HG03565 (cell line): ENCODE measurements around the gene PGF.

Source experiments
- ATAC-seq: cut with Tn5 transposase; IDR thresholded peaks from one replicate; pipeline ENCODE4 v1.9.1; 2021; ENCODE audit warnings: mild to moderate bottlenecking, moderate library complexity; ENCODE audit not compliant: unreplicated experiment

The PGF gene

DNA sequence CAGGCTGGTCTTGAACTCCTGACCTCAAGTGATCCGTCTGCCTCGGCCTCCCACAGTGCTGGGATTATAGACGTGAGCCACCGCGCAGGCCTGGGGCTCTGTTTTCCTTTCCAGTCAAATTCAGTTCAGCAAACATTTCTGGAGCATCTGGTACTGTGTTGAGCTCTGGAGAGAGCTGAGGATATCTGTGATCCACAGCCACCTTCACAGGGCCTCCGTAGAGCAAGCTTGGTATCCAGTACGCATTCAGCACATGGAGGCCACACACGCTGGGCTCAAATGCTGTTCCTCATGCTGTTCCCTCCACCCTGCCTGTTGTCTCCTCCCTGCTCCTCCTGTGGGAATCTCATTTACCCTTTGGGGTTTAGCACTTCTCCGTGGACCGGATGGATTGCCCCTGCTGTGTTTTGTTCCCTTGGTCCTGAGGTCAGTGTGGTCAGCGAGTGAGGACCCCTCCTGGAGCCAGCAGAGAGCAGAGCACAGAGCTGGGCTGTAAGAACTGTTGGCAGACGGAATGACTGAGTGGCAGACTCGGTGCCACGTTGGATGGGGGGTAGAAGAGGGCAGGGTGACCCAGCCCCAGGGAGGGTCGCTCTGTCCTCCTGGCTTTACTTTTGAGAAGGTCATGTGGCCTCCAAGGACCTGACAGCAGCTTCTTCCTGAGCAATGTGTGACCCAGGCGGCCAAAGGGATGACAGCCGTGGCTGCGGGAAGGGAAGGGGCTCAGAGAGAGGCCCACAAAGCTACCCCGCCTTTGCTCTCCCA lies 33.2 kb downstream of the PGF start:
- no peak for ATAC-seq

DNA sequence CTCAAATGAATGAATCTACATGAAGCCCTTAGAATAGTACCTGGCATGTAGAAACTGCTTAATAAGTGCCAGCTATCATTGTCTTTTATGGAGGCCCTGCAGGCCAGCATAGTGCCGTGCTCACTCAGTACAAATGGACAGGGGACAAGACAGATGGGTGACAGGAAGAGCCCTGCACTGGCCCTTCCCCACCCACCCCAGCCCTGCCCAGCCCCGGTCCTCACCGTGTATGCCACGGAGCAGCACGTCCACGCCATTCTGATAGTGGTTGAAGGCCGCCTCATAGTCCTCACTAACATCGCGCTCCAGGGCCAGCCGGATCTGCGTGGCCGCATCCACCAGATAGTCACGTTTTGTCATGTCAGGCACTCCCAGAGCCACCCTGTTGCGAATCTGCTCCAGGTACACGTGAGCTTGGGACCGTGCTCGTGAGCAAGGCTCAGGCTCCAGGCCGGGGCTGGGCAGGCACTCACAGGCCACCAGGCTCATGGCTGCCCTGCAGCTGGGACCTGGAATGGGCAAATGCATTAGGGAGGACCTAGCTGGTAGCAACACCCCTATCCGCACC lies 34.3 kb downstream of the PGF start:
- ATAC-seq, result no peak

DNA sequence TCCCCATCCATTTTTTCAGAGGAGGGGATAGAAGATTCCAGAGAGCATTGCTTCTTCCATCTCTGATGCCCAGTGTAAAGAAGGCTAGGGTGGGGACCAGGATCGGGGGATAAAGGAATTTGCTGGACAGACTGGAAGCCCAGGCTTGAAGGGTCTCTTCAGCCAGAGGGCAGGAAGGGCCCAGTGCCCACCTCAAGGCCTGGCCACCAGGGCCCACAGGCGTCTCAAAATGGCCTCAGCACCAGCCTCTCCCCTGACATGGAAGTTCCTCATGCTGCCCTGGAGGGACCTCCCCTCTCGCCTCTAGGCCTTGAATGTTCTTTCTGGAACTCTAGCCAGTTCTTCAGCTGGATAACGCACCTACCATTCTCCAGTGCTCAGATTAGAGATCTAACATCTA lies 35.1 kb downstream of the PGF start:
- ATAC-seq, result no peak

DNA sequence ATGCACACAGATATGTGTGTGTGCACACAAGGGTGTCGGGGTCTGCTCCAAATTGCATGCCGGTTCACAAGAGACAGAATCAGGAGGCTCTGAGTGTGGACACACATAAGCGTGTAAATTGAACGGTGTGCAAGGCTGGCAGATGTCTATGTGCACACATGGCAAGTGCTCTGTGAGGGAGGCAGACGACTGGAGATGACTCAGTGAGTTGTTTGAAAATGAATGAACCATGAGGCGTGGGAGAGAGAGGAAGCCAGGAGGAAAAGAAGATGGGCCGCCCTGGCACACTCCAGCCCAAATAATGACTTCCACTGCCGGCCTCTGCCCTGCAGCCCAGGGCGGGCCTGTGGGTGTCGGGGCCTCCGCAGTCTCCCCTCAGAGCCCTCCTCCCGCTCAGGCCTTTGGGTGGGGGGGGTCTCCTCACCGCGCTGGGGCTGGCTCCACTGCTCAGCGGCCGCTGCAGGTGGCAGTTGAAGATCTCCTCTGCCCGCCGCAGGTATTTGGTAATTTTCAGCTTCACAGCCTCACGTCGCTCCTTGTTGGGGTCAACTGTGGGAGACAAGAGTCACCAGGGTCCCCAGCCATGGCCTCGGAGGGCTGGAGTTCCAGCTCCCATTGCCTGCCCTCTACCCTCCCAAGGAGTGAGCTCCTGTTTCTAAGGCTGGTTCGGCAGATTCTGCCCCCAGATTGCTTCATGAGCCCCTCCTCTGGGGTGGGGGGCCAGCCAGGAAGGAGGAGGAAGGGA lies 35.8 kb downstream of the PGF start:
- no peak for ATAC-seq

DNA sequence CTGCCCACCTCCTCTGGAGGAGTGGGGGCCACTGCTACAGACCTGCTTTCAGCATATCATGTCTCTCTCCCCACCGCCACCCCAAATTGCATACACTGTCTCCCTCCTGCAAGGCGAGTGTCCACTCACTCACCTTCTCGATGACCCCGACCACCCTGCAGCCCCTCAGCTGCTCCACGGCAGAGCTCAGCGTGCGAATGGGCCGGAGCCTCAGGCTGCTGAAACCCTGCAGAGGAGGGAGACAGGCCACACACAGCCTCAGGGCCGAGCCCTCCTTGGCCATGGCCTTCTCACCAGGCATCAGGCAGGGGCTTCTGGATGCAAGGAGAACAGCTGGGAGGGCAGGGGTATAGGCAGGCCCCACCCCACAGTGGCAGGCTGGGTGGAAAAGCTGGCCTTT lies 37.0 kb downstream of the PGF start:
- ATAC-seq, result no peak

DNA sequence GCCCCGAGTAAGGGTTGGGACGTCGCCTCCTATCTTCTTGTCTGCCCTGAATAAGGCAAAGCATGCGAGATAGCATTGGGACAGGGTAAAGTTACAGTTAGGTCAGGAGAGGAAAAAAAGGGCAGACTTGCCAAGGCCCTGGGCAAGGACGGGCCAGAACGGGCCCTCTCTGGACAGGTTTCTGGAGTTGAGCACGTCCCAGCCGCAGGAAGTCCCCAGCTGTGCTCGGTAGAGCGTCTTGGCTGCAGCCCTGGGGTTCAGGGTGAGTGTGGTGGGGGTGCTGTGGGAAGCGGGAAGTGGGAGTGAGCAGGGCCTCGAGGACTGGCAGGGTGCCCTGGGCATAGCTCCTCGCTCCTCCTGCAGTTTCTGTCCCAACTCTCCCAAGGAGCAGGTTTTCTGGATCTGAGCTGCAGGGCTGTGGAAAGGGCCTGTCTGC lies 37.7 kb downstream of the PGF start:
- ATAC-seq, result no peak

DNA sequence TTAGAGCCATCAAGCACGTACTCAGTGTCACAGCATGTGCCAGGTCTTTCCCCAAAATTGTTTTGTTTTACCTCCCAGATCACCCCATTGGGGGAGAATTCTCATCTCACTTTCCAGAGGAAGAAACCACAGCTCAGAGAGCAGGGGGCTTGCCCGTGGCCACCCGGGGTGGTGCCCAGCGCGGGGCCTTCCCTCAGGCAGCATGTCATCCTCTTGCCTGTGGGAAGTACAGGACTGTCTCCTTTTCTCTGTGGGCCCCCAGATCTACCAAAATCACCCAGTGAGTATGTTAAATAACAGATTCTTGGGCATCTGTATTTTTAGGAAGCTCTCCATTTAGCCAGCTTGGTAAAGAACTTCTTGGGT lies 38.2 kb downstream of the PGF start:
- no peak for ATAC-seq

DNA sequence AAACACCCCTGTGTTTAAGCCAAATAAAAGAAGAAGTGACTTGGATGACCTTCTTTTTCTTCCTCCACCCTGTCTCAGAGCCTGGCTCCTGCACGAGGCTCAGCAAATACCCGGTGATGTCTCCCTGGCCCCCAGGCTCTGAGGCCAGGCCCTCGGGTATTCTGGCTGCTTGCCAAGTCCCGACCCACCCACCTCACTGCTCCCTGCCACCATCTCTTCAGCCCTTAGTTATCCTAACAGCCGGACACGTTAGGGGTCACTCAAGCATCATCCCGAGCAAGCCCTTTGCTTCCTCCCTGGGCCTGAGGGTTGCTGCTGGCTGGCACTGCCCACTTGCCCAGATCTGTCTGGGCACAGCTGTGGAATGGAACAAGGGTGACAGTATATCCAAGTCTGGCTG lies 39.6 kb downstream of the PGF start:
- ATAC-seq, result no peak

DNA sequence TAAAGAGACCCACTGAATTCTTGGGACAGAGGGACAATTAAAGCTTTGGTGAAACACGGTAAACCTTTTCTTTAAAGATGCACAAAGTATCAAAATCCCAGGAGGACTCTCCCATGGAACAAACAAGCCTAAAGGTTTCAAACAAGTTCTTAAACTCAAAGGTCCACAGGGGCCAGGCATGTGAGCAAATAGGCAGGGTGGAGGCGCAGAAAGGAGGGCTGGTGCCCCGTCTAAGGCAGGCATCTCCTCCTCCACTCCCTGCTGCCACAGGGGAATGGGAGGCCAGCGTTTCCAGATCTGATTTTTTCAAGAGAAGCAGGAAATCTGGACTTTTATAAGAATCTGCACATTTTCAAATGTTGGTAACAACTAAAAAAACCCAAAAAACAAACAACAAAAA lies 40.0 kb downstream of the PGF start:
- no peak for ATAC-seq

DNA sequence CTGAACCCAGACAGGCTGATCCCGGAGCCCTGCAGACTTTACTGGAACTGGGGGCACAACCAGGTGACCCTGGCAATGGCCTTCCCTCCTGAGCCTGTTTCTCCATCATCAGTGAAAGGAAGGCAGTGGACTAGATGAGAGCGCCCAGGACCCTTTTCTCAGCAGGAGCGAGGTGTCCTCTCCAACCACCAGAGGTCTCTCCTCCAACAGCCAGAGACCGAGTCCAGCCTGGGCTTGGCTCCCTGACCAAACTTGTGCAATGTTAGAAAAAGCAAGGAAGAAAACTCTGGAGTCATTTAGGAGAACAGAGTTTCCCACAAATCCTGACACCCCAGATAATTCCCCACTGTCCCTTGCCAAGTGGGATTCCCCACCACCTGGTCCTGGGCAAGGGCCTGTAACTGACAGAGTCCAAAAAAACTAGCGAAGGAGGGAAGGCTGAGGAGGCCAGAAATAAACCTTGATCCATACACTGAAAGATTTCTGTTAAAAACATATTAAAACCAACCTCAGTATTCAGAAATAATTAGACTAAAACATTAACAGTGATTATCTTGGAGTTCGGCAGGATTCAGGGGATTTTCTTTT lies 41.3 kb downstream of the PGF start:
- no peak for ATAC-seq

DNA sequence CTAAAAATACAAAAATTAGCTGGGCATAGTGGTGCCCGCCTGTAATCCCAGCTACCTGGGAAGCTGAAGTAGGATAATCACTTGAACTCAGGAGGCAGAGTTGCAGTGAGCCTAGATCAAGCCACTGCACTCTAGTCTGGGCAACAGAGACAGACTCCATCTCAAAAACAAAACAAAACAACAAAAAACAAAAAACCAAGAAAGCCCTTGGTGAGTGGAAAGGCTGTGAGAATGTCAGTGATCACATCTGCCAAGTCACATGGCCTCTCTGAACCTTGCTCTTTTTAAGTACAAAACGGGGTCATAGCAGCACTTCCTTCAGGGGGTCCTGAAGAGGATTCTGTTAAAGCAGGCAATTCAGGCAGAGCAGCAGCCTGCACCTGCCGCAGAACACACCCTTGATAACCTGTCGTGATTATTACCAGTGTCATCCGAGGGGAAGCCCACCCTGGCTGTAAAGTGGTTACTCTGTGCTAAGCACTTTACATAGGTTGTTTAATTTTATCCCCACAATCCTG lies 41.9 kb downstream of the PGF start:
- no peak for ATAC-seq

DNA sequence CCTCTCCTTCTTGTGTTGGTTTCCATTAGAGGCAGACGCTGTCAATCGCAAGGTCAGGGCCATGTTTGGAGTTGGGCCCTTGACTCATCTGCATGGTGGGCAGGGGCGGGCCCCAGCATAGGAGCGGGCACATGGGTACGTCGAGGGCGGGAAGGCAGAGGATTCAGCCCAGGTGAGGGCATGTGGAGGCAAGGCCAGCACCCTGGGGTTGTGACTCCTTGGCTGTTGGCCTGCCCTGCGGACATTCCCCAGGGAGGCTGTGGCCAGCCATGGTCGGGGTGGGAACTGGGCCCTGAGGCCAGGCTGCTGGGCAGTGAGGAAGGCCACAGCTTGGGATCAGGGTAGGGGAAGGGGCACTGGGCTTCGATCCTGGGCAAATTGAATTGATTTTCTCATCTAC lies 42.6 kb downstream of the PGF start:
- ATAC-seq, result no peak

DNA sequence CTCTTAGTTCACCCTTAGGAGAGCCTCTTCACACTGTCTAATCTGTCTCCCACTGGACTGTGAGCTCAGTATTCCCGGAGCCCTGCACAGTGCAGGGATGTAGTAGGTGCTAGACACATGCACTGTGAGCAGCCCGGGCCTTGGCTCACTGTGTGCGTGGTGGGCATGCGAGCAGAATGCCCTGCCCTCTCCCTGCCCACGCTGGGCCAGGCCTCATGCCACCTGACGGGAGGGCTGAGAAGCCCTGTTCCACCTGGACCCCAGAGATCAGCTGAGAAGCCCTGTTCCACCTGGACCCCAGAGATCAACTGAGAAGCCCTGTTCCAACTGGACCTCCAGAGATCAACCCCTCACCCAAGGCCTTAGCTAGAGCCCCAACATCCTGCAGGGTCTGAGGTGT lies 43.3 kb downstream of the PGF start:
- ATAC-seq, result no peak

DNA sequence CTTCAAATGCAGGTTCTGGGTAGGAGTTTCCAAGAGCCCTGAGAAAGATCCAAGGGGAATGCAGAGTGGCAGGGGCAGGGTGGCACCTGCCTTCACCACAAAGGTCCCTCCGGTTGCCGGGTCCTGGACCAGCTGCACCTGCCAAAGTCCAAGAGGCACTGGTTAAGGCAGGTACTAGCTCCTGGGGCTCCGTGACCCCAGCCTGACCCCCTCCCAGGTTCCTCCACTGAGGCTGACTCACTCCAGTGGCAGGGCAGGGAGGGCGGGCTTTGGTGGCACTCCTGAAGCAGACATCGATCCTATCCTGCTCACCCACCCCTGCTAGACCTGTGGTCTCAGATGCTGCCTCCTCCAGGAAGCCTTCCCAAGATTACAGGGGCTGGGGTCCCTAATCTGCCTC lies 43.7 kb downstream of the PGF start:
- ATAC-seq, result no peak

DNA sequence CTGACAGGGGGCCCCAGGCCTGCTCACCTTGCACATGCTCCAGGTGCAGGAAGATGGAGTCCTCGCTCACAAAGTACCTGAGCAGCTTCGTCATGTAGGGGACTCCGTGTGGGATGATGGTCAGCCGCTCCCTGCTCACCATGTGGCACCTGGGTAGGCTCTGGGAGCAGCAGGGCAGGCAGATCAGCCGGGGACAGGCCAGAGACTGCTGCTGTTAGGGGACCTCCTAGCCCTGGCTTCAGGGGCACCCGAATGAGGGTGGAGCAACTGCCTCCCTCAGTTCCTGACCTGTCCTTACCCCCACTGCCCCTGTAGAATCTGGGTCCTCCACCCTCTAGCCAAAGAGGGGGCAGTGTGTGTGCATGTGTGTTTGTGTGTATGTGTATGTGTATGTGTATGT lies 44.2 kb downstream of the PGF start:
- ATAC-seq, result no peak

DNA sequence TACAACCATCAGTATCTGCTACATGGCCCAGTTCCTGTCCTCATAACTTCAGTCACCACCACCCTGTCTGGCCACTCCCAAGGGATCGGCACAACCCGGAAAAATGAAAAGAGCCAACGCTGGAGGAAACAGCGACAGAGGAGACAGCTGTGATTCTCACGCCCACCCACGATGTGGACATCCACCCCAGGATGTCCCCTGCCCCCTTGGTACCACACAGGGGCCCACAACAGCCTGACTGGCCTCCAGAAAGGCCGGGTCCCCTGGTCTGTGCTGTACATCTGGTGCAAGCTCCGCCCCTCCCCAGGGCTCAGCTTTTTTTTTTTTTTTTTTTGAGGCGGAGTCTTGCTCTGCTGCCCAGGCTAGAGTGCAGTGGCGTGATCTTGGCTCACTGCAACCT lies 44.8 kb downstream of the PGF start:
- ATAC-seq, result no peak

DNA sequence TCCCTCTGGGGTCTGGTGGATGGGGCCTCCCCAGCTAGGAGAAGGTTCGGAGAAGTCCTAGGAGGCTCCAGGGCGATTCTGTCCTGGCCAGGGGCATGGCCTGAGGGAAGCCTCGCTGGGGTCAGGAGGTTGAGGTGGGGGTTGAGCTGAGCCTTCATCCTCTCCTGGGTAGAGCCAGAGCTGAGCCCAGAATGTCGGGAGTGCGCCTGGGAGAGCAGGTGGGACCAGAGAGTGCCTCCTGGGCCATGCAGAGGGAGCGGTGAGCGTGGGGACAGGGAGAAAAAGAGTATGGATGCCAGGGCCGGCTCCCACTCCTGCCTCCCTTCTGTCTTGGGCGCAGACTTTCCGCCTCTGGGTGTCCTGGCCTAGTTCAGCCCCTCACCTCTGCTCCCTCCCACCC lies 45.5 kb downstream of the PGF start:
- ATAC-seq, result no peak

DNA sequence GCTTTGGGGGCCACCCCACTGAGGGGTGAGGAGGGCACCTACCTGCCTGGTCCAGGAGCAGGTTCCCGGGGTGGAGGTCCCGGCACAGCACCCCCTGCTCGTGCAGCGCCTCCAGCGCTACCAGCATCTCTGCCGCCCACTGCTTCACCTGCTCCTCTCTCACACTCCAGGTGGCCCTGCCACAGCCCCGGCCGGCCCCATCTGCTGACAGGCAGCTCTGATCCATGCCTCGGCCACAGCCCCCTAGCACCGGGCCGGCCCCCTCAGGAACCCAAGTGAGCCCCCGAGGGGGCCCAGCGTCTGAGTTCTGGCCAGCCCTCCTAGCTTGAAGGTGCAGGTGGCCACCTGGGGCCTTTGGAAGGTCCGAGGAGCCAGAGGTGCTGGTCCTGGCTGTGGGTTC lies 45.9 kb downstream of the PGF start:
- no peak for ATAC-seq

DNA sequence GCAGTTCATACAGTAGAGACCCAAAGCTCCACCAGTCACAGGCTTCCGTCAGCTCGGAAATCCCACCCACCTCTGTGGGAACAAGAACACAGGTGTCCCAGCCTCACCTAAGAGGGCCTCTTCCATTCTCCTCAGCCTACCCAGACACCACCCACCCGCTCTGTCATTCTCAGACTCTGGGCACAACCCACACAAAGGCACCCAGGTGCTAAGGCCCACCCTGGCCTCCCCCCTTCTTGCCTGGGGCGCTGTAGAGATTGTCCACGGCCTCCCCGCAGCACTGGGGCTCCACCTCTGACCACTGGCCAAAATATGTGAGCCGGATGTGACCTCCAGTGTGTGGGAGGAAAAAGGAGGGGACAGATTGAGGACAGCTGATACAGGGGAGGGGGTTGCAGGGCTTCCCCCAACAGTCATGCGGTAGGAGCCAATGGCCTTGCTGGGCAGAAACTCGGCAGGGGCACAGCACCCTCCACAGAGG lies 46.5 kb downstream of the PGF start:
- ATAC-seq, result no peak

DNA sequence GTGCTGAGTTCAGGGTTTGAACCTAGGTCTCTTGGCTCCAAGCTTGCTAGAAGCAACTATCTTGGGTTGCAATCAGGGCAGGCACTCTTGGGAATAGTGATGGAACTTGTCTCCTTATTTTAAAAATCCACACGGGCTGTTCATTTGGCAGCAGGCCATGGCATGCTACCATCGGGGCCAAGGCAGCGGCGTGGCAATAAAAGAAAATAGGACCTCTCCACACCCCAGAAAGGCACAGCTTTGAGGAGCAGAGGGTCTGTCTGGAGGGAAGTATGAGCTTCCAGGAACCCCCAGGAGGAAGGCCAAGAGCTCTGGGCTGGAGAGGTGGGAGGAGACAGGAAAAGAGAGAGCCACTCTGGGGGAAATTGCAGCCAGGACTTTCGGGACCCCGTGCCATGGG lies 47.7 kb downstream of the PGF start:
- no peak for ATAC-seq

DNA sequence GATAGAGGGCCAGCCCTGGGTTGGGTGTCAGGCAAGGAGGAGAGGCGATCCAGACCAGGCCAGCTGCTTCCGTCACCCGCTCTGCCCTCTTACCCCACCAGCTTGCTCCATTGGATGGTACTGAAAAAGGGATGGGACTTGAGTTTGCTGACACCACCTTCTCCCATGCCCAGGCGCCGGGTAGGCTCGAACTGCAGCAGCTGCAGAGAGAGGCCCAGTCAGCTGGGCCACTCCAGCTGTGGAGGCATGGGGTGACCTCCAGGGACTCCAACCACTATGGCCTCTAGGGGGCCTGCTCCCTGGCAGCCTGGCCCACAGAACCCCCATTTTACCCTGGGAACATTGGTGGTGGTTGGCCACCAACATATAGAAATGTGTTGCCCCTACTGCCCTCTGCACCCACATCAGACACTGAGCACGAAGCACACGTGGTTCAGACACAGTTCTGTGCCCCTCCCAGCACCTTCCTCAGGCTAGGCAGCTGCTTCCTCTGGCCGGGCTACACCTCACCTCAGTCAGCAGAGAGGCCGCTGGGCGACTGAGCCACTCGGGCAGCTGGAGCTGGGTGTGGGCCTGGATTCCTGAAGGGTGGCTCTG lies 48.4 kb downstream of the PGF start:
- ATAC-seq, result no peak
